H1 (cell line): ENCODE data around the gene AP2B1. TPM values are rescaled to one million over a fixed set of nuclear protein-coding genes. Genes with fewer than 3 reads are reported as not detected.

ENCODE experiments used
- BCL11A ChIP-seq, 2 experiments: IDR thresholded peaks; one replicate each; pipeline ENCODE4 v1.6.1; 2011; ENCODE audit warnings: low read depth in 2 of 2, low read length in 2 of 2, mild to moderate bottlenecking in 2 of 2
- BRCA1 ChIP-seq: IDR thresholded peaks from 2 replicates; pipeline ENCODE4 v1.6.1; 2012; ENCODE audit warnings: low read depth, low read length, improper control_type of control experiment
- CREB1 ChIP-seq: IDR thresholded peaks from 2 replicates; pipeline ENCODE4 v1.6.1; 2012; ENCODE audit warnings: inconsistent platforms
- CTBP2 ChIP-seq: IDR thresholded peaks from 2 replicates; pipeline ENCODE4 v1.7.0; 2011; ENCODE audit warnings: borderline replicate concordance, mild to moderate bottlenecking, moderate library complexity, mixed read lengths, low read length; ENCODE audit not compliant: insufficient read depth, insufficient read length
- EGR1 ChIP-seq: IDR thresholded peaks from 2 replicates; pipeline ENCODE4 v1.6.1; 2011; ENCODE audit warnings: low read depth, low read length, borderline replicate concordance
- EP300 ChIP-seq, 2 experiments: IDR thresholded peaks; 1 replicate in 1 of 2; 2 replicates in 1 of 2; pipeline ENCODE4 v1.6.1; 2011 to 2012; ENCODE audit warnings: low read depth in 2 of 2, low read length in 2 of 2, mild to moderate bottlenecking in 2 of 2, borderline replicate concordance in 1 of 2, inconsistent platforms in 1 of 2, moderate library complexity in 1 of 2
- EZH2 ChIP-seq: fragments of 200-600 bp; sonication (generic); IDR thresholded peaks from 2 replicates; pipeline ENCODE4 v1.7.1; 2012; ENCODE audit warnings: low read depth, mild to moderate bottlenecking, moderate library complexity, low read length, inconsistent platforms; ENCODE audit not compliant: severe bottlenecking
- FOSL1 ChIP-seq: IDR thresholded peaks from 2 replicates; pipeline ENCODE4 v1.6.1; 2011; ENCODE audit warnings: mild to moderate bottlenecking, low read depth, low read length, moderate library complexity; ENCODE audit not compliant: insufficient read depth
- GABPA ChIP-seq: IDR thresholded peaks from 2 replicates; pipeline ENCODE4 v1.6.1; 2011; ENCODE audit warnings: mild to moderate bottlenecking, low read length, moderate library complexity, borderline replicate concordance; ENCODE audit not compliant: insufficient read depth
- JUN ChIP-seq: IDR thresholded peaks from 2 replicates; pipeline ENCODE4 v1.6.1; 2011; ENCODE audit warnings: low read depth, mild to moderate bottlenecking, improper control_type of control experiment, low read length
- MAFK ChIP-seq: IDR thresholded peaks from 2 replicates; pipeline ENCODE4 v1.6.1; 2012; ENCODE audit warnings: low read depth, mild to moderate bottlenecking, improper control_type of control experiment, low read length
- NRF1 ChIP-seq: IDR thresholded peaks from 2 replicates; pipeline ENCODE4 v1.6.1; 2011; ENCODE audit warnings: mild to moderate bottlenecking, low read depth, low read length, improper control_type of control experiment
- POLR2AphosphoS5 ChIP-seq: IDR thresholded peaks from 2 replicates; pipeline ENCODE4 v1.6.1; 2011; ENCODE audit warnings: low read depth, low read length
- POU5F1 ChIP-seq: IDR thresholded peaks from 2 replicates; pipeline ENCODE4 v1.6.1; 2011; ENCODE audit warnings: low read depth, mild to moderate bottlenecking, low read length, moderate library complexity
- RFX5 ChIP-seq: IDR thresholded peaks from 2 replicates; pipeline ENCODE4 v1.6.1; 2011; ENCODE audit warnings: low read depth, low read length, improper control_type of control experiment, borderline replicate concordance
- RNF2 ChIP-seq: fragments of 200-900, 300-1000 bp; sonication (generic); IDR thresholded peaks from 2 replicates; pipeline ENCODE4 v1.7.1; 2016; ENCODE audit warnings: borderline replicate concordance, low read depth, mild to moderate bottlenecking, antibody characterized with exemption, low read length; ENCODE audit not compliant: poor library complexity, severe bottlenecking; ENCODE audit errors: missing control alignments
- SIRT6 ChIP-seq: IDR thresholded peaks from one replicate; pipeline ENCODE4 v1.7.1; 2012; ENCODE audit warnings: low read length, inconsistent platforms
- SIX5 ChIP-seq: IDR thresholded peaks from 2 replicates; pipeline ENCODE4 v1.6.1; 2011; ENCODE audit warnings: mild to moderate bottlenecking, low read depth, low read length
- TAF1 ChIP-seq: IDR thresholded peaks from 2 replicates; pipeline ENCODE4 v1.6.1; 2011; ENCODE audit warnings: mild to moderate bottlenecking, low read depth, low read length
- TBP ChIP-seq: IDR thresholded peaks from 2 replicates; pipeline ENCODE4 v1.6.1; 2011; ENCODE audit warnings: low read depth, low read length, improper control_type of control experiment
- TCF12 ChIP-seq: IDR thresholded peaks from 2 replicates; pipeline ENCODE4 v1.6.1; 2011; ENCODE audit warnings: low read depth, mild to moderate bottlenecking, low read length
- polyA plus RNA-seq, 7 experiments: library from polyadenylated mRNA; depleted of rRNA in 3 of 7; stranded (reverse) in 5 of 7; unstranded in 2 of 7; fragments of >200 nt in 5 of 7; fragments of 200-250 nt in 2 of 7; gene quantifications; 1 replicate in 5 of 7; 2 replicates in 1 of 7; 4 replicates in 1 of 7; pipeline versions ENCODE4 v1.2.1 to v1.2.3, GENCODE V29; 2011 to 2013; ENCODE audit warnings: missing spikeins in 2 of 7, mixed read lengths in 2 of 7
- total RNA-seq: library from RNA; stranded (reverse); fragmentation: NEBNext Ultra II Directional; extraction: Animal tissue kit (Norgen Biotek cat#: 25700); gene quantifications from 2 replicates; pipeline ENCODE4 v1.2.1, GENCODE V29; 2021
- TF ChIP-seq, protein P1 (sequence below): IDR thresholded peaks from 2 replicates; pipeline ENCODE4 v1.6.1; 2011; ENCODE audit warnings: low read length, improper control_type of control experiment
- TF ChIP-seq, protein P2 (sequence below): IDR thresholded peaks from 2 replicates; pipeline ENCODE4 v1.6.1; 2012; ENCODE audit warnings: inconsistent platforms

The AP2B1 gene
- total and polyA plus RNA-seq, 2 of the 8 experiments (the other 6 are each of a cell fraction or from before 2014, with no cell fraction given) = 95.5 to 199 TPM

DNA sequence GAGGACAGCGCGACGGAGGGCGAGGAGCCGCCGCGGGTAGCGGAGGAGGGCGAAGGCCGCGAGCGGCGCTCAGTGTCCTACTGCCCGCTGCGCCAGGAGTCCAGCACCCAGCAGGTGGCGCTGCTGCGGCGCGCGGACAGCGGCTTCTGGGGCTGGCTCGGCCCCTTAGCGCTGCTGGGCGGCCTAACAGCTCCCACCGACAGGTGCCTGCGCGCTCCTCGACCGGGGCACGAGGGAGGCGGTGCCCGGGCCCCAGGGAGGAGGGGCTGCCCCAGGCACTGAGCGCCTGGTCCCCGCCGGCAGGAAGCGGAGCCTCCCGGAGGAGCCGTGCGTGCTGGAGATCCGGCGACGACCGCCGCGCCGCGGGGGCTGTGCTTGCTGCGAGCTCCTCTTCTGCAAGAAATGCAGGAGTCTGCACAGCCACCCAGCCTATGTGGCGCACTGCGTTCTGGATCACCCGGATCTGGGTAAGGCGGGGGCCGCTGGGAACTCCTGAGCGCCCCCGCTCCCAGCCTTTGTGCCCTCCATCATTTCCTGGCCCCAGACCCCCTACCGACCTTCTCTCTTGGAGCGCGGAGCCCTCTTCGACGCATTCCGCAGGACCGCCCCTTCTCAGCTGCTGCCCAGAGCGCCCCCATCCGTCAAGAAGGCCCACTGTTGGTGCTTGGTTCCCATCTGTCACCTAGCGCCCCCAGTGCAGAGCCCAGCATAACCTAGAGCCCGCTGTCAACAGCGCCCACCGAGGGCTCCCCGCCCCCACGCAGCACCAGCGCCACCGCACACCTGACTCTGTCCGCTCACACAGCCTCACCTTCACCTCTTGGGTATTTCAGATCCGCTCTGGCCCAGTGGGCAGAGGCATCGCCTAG lies 177.2 kb downstream of the AP2B1 start (continued):
- TF ChIP-seq TCF12 (peak; percentile 67; the same call in 1 of the 2 replicates), TAF1 (peak; percentile 30; the same call in 1 of the 2 replicates), FOSL1 (peak; percentile 50; the same call in 1 of the 2 replicates), EGR1 (peak; percentile 30; the same call in 1 of the 2 replicates), CREB1 (peak; percentile 67), RFX5 (no peak), JUN (no peak), SIRT6 (no peak), CTBP2 (no peak), BCL11A (IDR thresholded peaks at IDR 0.05; ENCODE audit: low read depth in 2 of 2, low read length in 2 of 2) (no peak), NRF1 (no peak), EP300 (IDR thresholded peaks at IDR 0.05; ENCODE audit: borderline replicate concordance in 1 of 2, low read depth in 2 of 2, low read length in 2 of 2) (peak in 1 of 2 experiments; percentile 59; a peak in 1 of 3 replicates), POU5F1 (no peak), RNF2 (no peak), MAFK (no peak), EZH2 (no peak), BRCA1 (no peak), SIX5 (no peak), GABPA (peak; percentile 82), TBP (no peak), POLR2AphosphoS5 (peak; percentile 54)
- TF ChIP-seq, protein P1, sequence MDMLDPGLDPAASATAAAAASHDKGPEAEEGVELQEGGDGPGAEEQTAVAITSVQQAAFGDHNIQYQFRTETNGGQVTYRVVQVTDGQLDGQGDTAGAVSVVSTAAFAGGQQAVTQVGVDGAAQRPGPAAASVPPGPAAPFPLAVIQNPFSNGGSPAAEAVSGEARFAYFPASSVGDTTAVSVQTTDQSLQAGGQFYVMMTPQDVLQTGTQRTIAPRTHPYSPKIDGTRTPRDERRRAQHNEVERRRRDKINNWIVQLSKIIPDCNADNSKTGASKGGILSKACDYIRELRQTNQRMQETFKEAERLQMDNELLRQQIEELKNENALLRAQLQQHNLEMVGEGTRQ = no peak
- TF ChIP-seq, protein P2, sequence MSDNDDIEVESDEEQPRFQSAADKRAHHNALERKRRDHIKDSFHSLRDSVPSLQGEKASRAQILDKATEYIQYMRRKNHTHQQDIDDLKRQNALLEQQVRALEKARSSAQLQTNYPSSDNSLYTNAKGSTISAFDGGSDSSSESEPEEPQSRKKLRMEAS = peak; percentile 91
